ENCODE measurements around the gene SORCS3.

DNA sequence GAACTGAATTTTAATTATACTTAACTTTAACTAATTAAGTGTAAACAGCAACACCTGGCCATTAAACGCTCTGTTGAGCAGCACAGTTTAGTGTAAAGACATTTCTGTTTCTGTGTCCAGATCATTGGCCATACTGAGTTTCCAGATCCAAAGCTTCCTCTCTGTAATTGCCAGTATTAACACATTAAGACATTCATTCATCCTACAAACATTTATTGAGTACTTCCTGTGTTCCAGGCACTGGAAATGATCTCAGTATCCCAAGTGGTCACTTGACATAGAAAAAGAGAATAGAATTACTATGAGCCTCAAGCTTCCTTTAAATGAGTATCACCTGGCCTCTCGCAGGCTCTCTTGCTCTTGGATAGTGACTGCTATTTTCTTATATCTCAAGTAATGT is 618.1 kb downstream of the SORCS3 start:
- TF ChIP-seq, protein P1, sequence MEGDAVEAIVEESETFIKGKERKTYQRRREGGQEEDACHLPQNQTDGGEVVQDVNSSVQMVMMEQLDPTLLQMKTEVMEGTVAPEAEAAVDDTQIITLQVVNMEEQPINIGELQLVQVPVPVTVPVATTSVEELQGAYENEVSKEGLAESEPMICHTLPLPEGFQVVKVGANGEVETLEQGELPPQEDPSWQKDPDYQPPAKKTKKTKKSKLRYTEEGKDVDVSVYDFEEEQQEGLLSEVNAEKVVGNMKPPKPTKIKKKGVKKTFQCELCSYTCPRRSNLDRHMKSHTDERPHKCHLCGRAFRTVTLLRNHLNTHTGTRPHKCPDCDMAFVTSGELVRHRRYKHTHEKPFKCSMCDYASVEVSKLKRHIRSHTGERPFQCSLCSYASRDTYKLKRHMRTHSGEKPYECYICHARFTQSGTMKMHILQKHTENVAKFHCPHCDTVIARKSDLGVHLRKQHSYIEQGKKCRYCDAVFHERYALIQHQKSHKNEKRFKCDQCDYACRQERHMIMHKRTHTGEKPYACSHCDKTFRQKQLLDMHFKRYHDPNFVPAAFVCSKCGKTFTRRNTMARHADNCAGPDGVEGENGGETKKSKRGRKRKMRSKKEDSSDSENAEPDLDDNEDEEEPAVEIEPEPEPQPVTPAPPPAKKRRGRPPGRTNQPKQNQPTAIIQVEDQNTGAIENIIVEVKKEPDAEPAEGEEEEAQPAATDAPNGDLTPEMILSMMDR (IDR thresholded peaks at IDR 0.05), result no peak
- TF ChIP-seq CBFB (CRISPR knock-in tag; IDR thresholded peaks at IDR 0.05; ENCODE audit: low read depth) (no peak), CREB1 (CRISPR knock-in tag; IDR thresholded peaks at IDR 0.05) (no peak), SMAD4 (CRISPR knock-in tag; IDR thresholded peaks at IDR 0.05) (no peak), SOX15 (CRISPR knock-in tag; IDR thresholded peaks at IDR 0.05) (no peak)
- TF ChIP-seq, protein P2, sequence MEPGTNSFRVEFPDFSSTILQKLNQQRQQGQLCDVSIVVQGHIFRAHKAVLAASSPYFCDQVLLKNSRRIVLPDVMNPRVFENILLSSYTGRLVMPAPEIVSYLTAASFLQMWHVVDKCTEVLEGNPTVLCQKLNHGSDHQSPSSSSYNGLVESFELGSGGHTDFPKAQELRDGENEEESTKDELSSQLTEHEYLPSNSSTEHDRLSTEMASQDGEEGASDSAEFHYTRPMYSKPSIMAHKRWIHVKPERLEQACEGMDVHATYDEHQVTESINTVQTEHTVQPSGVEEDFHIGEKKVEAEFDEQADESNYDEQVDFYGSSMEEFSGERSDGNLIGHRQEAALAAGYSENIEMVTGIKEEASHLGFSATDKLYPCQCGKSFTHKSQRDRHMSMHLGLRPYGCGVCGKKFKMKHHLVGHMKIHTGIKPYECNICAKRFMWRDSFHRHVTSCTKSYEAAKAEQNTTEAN (CRISPR knock-in tag; IDR thresholded peaks at IDR 0.05), result no peak
- TF ChIP-seq, protein P3, sequence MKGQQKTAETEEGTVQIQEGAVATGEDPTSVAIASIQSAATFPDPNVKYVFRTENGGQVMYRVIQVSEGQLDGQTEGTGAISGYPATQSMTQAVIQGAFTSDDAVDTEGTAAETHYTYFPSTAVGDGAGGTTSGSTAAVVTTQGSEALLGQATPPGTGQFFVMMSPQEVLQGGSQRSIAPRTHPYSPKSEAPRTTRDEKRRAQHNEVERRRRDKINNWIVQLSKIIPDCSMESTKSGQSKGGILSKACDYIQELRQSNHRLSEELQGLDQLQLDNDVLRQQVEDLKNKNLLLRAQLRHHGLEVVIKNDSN (CRISPR knock-in tag; IDR thresholded peaks at IDR 0.05), result no peak
- TF ChIP-seq, protein P4, sequence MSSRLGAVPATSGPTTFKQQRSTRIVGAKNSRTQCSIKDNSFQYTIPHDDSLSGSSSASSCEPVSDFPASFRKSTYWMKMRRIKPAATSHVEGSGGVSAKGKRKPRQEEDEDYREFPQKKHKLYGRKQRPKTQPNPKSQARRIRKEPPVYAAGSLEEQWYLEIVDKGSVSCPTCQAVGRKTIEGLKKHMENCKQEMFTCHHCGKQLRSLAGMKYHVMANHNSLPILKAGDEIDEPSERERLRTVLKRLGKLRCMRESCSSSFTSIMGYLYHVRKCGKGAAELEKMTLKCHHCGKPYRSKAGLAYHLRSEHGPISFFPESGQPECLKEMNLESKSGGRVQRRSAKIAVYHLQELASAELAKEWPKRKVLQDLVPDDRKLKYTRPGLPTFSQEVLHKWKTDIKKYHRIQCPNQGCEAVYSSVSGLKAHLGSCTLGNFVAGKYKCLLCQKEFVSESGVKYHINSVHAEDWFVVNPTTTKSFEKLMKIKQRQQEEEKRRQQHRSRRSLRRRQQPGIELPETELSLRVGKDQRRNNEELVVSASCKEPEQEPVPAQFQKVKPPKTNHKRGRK (CRISPR knock-in tag; IDR thresholded peaks at IDR 0.05; ENCODE audit: borderline replicate concordance), result no peak

Data from WTC11 (cell line).